ENCODE results near the gene CAB39. TPM values are rescaled to one million over a fixed set of nuclear protein-coding genes. Genes with fewer than 3 reads are reported as not detected.

CAB39 gene
- polyA plus RNA-seq, 4 donors = 77.1 to 91.5 (median 84.1) TPM

GRCh38 chr2:230779126-230779525, 66.5 kb downstream of the CAB39 start:
- no peak for DNase-seq (ENCODE audit: low read depth in 4 of 4, low spot score in 2 of 4)

- no peak for DNase-seq (ENCODE audit: low read depth in 4 of 4, low spot score in 2 of 4)
Measured at GRCh38 chr2:230779607-230780006, 67.0 kb downstream of the CAB39 start.

- DNase-seq (ENCODE audit: low read depth in 4 of 4, low spot score in 2 of 4) = peak; percentile 20 to 67 (median 40)
Measured at GRCh38 chr2:230781130-230781797, 68.6 kb downstream of the CAB39 start.

- no peak for DNase-seq (ENCODE audit: low read depth in 4 of 4, low spot score in 2 of 4)
Measured at GRCh38 chr2:230783101-230783500, 70.5 kb downstream of the CAB39 start.

- no peak for DNase-seq (ENCODE audit: low read depth in 4 of 4, low spot score in 2 of 4)
Measured at GRCh38 chr2:230784795-230785194, 72.2 kb downstream of the CAB39 start.

GRCh38 chr2:230785346-230785745, 72.7 kb downstream of the CAB39 start:
- DNase-seq (ENCODE audit: low read depth in 4 of 4, low spot score in 2 of 4) = no peak

- DNase-seq (ENCODE audit: low read depth in 4 of 4, low spot score in 2 of 4) = no peak
Measured at GRCh38 chr2:230787101-230787500, 74.5 kb downstream of the CAB39 start.

GRCh38 chr2:230788554-230789175, 76.0 kb downstream of the CAB39 start:
- no peak for DNase-seq (ENCODE audit: low read depth in 4 of 4, low spot score in 2 of 4)

- no peak for DNase-seq (ENCODE audit: low read depth in 4 of 4, low spot score in 2 of 4)
Measured at GRCh38 chr2:230790981-230791380, 78.3 kb downstream of the CAB39 start.

- DNase-seq (ENCODE audit: low read depth in 4 of 4, low spot score in 2 of 4) = no peak
Measured at GRCh38 chr2:230793572-230794359, 81.1 kb downstream of the CAB39 start.

- no peak for DNase-seq (ENCODE audit: low read depth in 4 of 4, low spot score in 2 of 4)
Measured at GRCh38 chr2:230794497-230794896, 81.9 kb downstream of the CAB39 start.

GRCh38 chr2:230795856-230796255, 83.2 kb downstream of the CAB39 start:
- DNase-seq (ENCODE audit: low read depth in 4 of 4, low spot score in 2 of 4) = no peak

- DNase-seq (ENCODE audit: low read depth in 4 of 4, low spot score in 2 of 4) = no peak
Measured at GRCh38 chr2:230796280-230796862, 83.7 kb downstream of the CAB39 start.

GRCh38 chr2:230797515-230798495, 85.2 kb downstream of the CAB39 start:
- no peak for DNase-seq (ENCODE audit: low read depth in 4 of 4, low spot score in 2 of 4)

GRCh38 chr2:230798769-230799399, 86.2 kb downstream of the CAB39 start:
- DNase-seq (ENCODE audit: low read depth in 4 of 4, low spot score in 2 of 4) = peak in 2 of 4 donors; percentile 32 to 51

GRCh38 chr2:230805353-230806017, 92.8 kb downstream of the CAB39 start:
- no peak for DNase-seq (ENCODE audit: low read depth in 4 of 4, low spot score in 2 of 4)

- no peak for DNase-seq (ENCODE audit: low read depth in 4 of 4, low spot score in 2 of 4)
Measured at GRCh38 chr2:230807729-230808128, 95.1 kb downstream of the CAB39 start.

GRCh38 chr2:230809015-230809414, 96.4 kb downstream of the CAB39 start:
- DNase-seq (ENCODE audit: low read depth in 4 of 4, low spot score in 2 of 4) = no peak

- no peak for DNase-seq (ENCODE audit: low read depth in 4 of 4, low spot score in 2 of 4)
Measured at GRCh38 chr2:230809677-230810251, 97.1 kb downstream of the CAB39 start.
